ENCODE results near the gene CRX. TPM values are rescaled to one million over a fixed set of nuclear protein-coding genes. Genes with fewer than 3 reads are reported as not detected.

Gene CRX
- total RNA-seq, 1 experiment from 2014 or later, result 0.13 TPM

GRCh38 chr19:47886010-47886559 is 64.3 kb downstream of the CRX start, which contains the start of gene SULT2A1:
TSS of gene SULT2A1 (minus strand) at chr19:47886315. CDS start at chr19:47886257, 58 bp downstream.
- H3K4me3 Mint-ChIP-seq, result no peak within 1 kb of the TSS

More at GRCh38 chr19:47886010-47886559, 64.3 kb downstream of the CRX start, which contains the start of gene SULT2A1:
- H3K14ac ChIP-seq (ENCODE audit: insufficient read depth, low read length), result no peak within 1 kb of the TSS
- H4K8ac ChIP-seq (replicated peaks; ENCODE audit: insufficient read length, low read depth, low read length), result no peak within 1 kb of the TSS
- H3K9ac ChIP-seq (ENCODE audit: extremely low read depth, insufficient read length, low read length), result no peak within 1 kb of the TSS
- no peak within 1 kb of the TSS for H2BK12ac ChIP-seq (ENCODE audit: insufficient read length, low read depth, low read length)
- H3K4me1 Mint-ChIP-seq, result peaks cover 6 to 8% of the 10 kb centered on the region in 2 experiments; a peak in 2 of 4 replicates
- no peaks in the 10 kb centered on the region; a peak in 1 of 5 replicates for H3K9me3 Mint-ChIP-seq
- no peak within 1 kb of the TSS for H2BK15ac ChIP-seq (ENCODE audit: low read depth, low read length)
- H3K27ac ChIP-seq (ENCODE audit: insufficient read length, low read depth, low read length), result no peak within 1 kb of the TSS
- no peak within 1 kb of the TSS for H3K56ac ChIP-seq (ENCODE audit: insufficient read length, low read depth, low read length)
- no peak within 1 kb of the TSS for H2BK5ac ChIP-seq (ENCODE audit: insufficient read length, low read length)
- H3K4ac ChIP-seq (ENCODE audit: low read depth, low read length), result no peak within 1 kb of the TSS
- DNase-seq, result no peak
- no peaks in the 10 kb centered on the region for H3K36me3 Mint-ChIP-seq (ENCODE audit: insufficient read depth in 1 of 3, low read depth in 3 of 3)
- H3K27me3 Mint-ChIP-seq (ENCODE audit: low read depth), result no peaks in the 10 kb centered on the region; the same call in none of the 2 replicates
- no peaks in the 10 kb centered on the region for H3K79me2 ChIP-seq (ENCODE audit: insufficient read depth, low read length)
- no peaks in the 10 kb centered on the region for H3K27me3 ChIP-seq (ENCODE audit: insufficient read depth, low read length)
- no peaks in the 10 kb centered on the region for H3K9me3 ChIP-seq (ENCODE audit: control insufficient read depth, low read depth, low read length)
- no CpG with 5 or more reads among the region's 12 CpGs for WGBS (ENCODE audit: extremely low coverage, insufficient read length, low lambda C conversion rate)
- H3K4me1 ChIP-seq (ENCODE audit: insufficient read depth, low read length), result no peaks in the 10 kb centered on the region
- H3K79me1 ChIP-seq (ENCODE audit: insufficient read depth, low read depth, low read length, poor library complexity, severe bottlenecking), result no peaks in the 10 kb centered on the region
- no peak within 1 kb of the TSS for H2AK5ac ChIP-seq (ENCODE audit: insufficient read length, low read length)
- no peak within 1 kb of the TSS for H2BK20ac ChIP-seq (ENCODE audit: low read depth, low read length, poor library complexity, severe bottlenecking)
- H3K23ac ChIP-seq (ENCODE audit: insufficient read length, low read depth, low read length), result no peak within 1 kb of the TSS
- no peak within 1 kb of the TSS for H4K91ac ChIP-seq (ENCODE audit: insufficient read length, low read depth, low read length)
- no peaks in the 10 kb centered on the region for H3K23me2 ChIP-seq (ENCODE audit: insufficient read length, low read depth, low read length, poor library complexity, severe bottlenecking)
- no peaks in the 10 kb centered on the region for H4K20me1 ChIP-seq (ENCODE audit: control insufficient read depth, insufficient read depth, insufficient read length)
- H3K27ac Mint-ChIP-seq, result no peak within 1 kb of the TSS; a peak in 1 of 7 replicates
- H3K18ac ChIP-seq (ENCODE audit: insufficient read length, low read depth, low read length), result no peak within 1 kb of the TSS
- no peak within 1 kb of the TSS for H3K4me2 ChIP-seq (ENCODE audit: insufficient read depth, insufficient read length, low read length)
- H2BK120ac ChIP-seq (ENCODE audit: low read depth, low read length, poor library complexity, severe bottlenecking), result no peak within 1 kb of the TSS
- no peak within 1 kb of the TSS for H3T11ph ChIP-seq (ENCODE audit: low read length)
- no peak within 1 kb of the TSS for H2AFZ ChIP-seq (ENCODE audit: low read length)
- no peak for TF ChIP-seq CTCF (conservative IDR thresholded peaks at IDR 0.05)
- no peak within 1 kb of the TSS for H4K5ac ChIP-seq (ENCODE audit: insufficient read length, low read depth, low read length)
